A549 (cell line): ENCODE results near the gene ROBO1.

ENCODE experiments used
- CEBPB ChIP-seq, 2 experiments: fragments of >200 bp in 1 of 2; sonication (Bioruptor Twin) in 1 of 2; formaldehyde crosslinking in 1 of 2; IDR thresholded peaks; 2 replicates each; pipeline ENCODE4 v1.6.1; 2012 to 2016
- CHD2 ChIP-seq: fragments of 150-350 bp; IDR thresholded peaks from 2 replicates; pipeline ENCODE4 v1.6.1; 2014; ENCODE audit warnings: low read length; ENCODE audit not compliant: partially characterized antibody
- EP300 ChIP-seq, 2 experiments: fragments of >200 bp; sonication (Bioruptor Twin); formaldehyde crosslinking; IDR thresholded peaks; 2 replicates in 1 of 2; 3 replicates in 1 of 2; pipeline ENCODE4 v1.6.1; 2016 to 2017
- FOSL2 ChIP-seq, 2 experiments: fragments of 450-650 bp in 1 of 2; fragments of >200 bp in 1 of 2; sonication (Bioruptor Twin) in 1 of 2; formaldehyde crosslinking; IDR thresholded peaks; 2 replicates each; pipeline versions ENCODE4 v1.5.0 to v1.6.1; 2016 to 2020; ENCODE audit warnings: mild to moderate bottlenecking in 1 of 2, moderate library complexity in 1 of 2
- MYC ChIP-seq: IDR thresholded peaks from 2 replicates; pipeline ENCODE4 v1.6.1; 2012; ENCODE audit warnings: mild to moderate bottlenecking, inconsistent platforms, low read length, improper control_type of control experiment, borderline replicate concordance
- NR3C1 ChIP-seq: fragments of >200 bp; sonication (Bioruptor Twin); formaldehyde crosslinking; IDR thresholded peaks from 3 replicates; pipeline ENCODE4 v1.6.1; 2017
- POLR2A ChIP-seq: IDR thresholded peaks from 2 replicates; pipeline ENCODE4 v1.6.1; 2012; ENCODE audit warnings: mild to moderate bottlenecking, low read length
- RFX5 ChIP-seq: fragments of 450-650 bp; IDR thresholded peaks from 2 replicates; pipeline ENCODE4 v1.7.1; 2014; ENCODE audit warnings: antibody characterized with exemption, mild to moderate bottlenecking, moderate library complexity
- TF ChIP-seq, protein P1 (sequence below): fragments of >200 bp; sonication (Bioruptor Twin); formaldehyde crosslinking; IDR thresholded peaks from 3 replicates; pipeline ENCODE4 v1.5.1; 2016
- TF ChIP-seq, protein P2 (sequence below): IDR thresholded peaks from 2 replicates; pipeline ENCODE4 v1.6.1; 2012; ENCODE audit warnings: low read depth, borderline replicate concordance

DNA sequence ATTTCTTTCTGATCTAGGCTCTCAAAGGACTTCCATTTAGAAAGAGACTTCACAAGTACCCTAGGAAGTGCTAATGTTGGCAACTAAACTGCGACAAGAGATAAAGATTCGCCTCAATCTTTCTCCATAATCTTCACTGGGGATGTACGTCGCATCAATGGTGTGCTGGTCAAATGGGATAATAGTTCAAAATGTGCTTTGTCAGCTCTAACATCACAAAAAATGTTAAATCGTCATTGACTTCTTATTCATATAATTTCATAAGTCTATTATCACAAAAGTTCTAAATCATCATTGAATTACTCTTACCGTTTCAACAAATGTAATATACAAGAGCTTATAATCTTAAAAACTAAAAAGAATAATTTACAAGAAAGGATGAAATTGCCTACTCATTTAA, 727.7 kb downstream of the ROBO1 start:
- no peak for TF ChIP-seq FOSL2 (IDR thresholded peaks at IDR 0.05)
- TF ChIP-seq FOSL2 (CRISPR knock-in tag; IDR thresholded peaks at IDR 0.05) = no peak
- TF ChIP-seq NR3C1 = no peak
- TF ChIP-seq, protein P1, sequence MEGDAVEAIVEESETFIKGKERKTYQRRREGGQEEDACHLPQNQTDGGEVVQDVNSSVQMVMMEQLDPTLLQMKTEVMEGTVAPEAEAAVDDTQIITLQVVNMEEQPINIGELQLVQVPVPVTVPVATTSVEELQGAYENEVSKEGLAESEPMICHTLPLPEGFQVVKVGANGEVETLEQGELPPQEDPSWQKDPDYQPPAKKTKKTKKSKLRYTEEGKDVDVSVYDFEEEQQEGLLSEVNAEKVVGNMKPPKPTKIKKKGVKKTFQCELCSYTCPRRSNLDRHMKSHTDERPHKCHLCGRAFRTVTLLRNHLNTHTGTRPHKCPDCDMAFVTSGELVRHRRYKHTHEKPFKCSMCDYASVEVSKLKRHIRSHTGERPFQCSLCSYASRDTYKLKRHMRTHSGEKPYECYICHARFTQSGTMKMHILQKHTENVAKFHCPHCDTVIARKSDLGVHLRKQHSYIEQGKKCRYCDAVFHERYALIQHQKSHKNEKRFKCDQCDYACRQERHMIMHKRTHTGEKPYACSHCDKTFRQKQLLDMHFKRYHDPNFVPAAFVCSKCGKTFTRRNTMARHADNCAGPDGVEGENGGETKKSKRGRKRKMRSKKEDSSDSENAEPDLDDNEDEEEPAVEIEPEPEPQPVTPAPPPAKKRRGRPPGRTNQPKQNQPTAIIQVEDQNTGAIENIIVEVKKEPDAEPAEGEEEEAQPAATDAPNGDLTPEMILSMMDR = no peak
- TF ChIP-seq, protein P2, sequence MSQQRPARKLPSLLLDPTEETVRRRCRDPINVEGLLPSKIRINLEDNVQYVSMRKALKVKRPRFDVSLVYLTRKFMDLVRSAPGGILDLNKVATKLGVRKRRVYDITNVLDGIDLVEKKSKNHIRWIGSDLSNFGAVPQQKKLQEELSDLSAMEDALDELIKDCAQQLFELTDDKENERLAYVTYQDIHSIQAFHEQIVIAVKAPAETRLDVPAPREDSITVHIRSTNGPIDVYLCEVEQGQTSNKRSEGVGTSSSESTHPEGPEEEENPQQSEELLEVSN = no peak
- no peak for TF ChIP-seq EP300 (IDR thresholded peaks at IDR 0.05)
- TF ChIP-seq CHD2 = no peak
- TF ChIP-seq RFX5 = no peak
- no peak for TF ChIP-seq CEBPB (IDR thresholded peaks at IDR 0.05)
- TF ChIP-seq POLR2A = no peak
- no peak for TF ChIP-seq MYC
